Measurements from ENCODE around the gene SPECC1. TPM values are rescaled to one million over a fixed set of nuclear protein-coding genes. Genes with fewer than 3 reads are reported as not detected.

SPECC1 gene
- total RNA-seq, 6 experiments from 2014 or later = 0.81 to 5.0 (median 2.8) TPM

- intact Hi-C loops (cut with DNase I) = no loop called here
- Histone ChIP-seq H3K9me3 (no peaks in the 10 kb centered on the region), H3K27me3 (no peaks in the 10 kb centered on the region), H3K4me3 (no peak overlapping the region), H3K27ac (no peak overlapping the region), H3K36me3 (no peaks in the 10 kb centered on the region), H3K4me1 (no peaks in the 10 kb centered on the region)
- TF ChIP-seq CTCF (IDR thresholded peaks at IDR 0.05) = no peak
- ATAC-seq = no peak
- DNase-seq = no peak
- 58% methylated on average over 3 of the region's 3 CpGs for WGBS (ENCODE audit: insufficient coverage, low coverage, low lambda C conversion rate, missing lambda C conversion rate)
These were observed 69.0 kb downstream of the SPECC1 start for GRCh38 chr17:20077978-20078685.

- H3K36me3 ChIP-seq = no peaks in the 10 kb centered on the region
- intact Hi-C loops (cut with DNase I) = no loop called here
- no peaks in the 10 kb centered on the region for H3K9me3 ChIP-seq
- DNase-seq (no peak), ATAC-seq (no peak)
- H3K27me3 ChIP-seq = no peaks in the 10 kb centered on the region
- 70% methylated on average over 5 of the region's 10 CpGs for WGBS (ENCODE audit: insufficient coverage, low coverage, low lambda C conversion rate, missing lambda C conversion rate)
- H3K4me1 ChIP-seq = no peaks in the 10 kb centered on the region
- H3K4me3 ChIP-seq = no peak overlapping the region
- TF ChIP-seq POLR2A (IDR thresholded peaks at IDR 0.05) (no peak), CTCF (IDR thresholded peaks at IDR 0.05) (no peak)
- no peak overlapping the region for H3K27ac ChIP-seq
These were observed 71.4 kb downstream of the SPECC1 start for GRCh38 chr17:20080513-20080912.

- Histone ChIP-seq H3K27ac (no peak overlapping the region), H3K4me3 (no peak overlapping the region), H3K36me3 (no peaks in the 10 kb centered on the region), H3K27me3 (no peaks in the 10 kb centered on the region), H3K9me3 (no peaks in the 10 kb centered on the region), H3K4me1 (no peaks in the 10 kb centered on the region)
- ATAC-seq (no peak), DNase-seq (no peak)
- 76% methylated on average over 3 of the region's 3 CpGs for WGBS (ENCODE audit: insufficient coverage, low coverage, low lambda C conversion rate, missing lambda C conversion rate)
- intact Hi-C loops (cut with DNase I) = no loop called here
- TF ChIP-seq CTCF (IDR thresholded peaks at IDR 0.05) (no peak), POLR2A (IDR thresholded peaks at IDR 0.05) (no peak)
These were observed 74.1 kb downstream of the SPECC1 start for GRCh38 chr17:20083156-20083859.

- H3K9me3 ChIP-seq = no peaks in the 10 kb centered on the region
- TF ChIP-seq POLR2A (IDR thresholded peaks at IDR 0.05) (no peak), CTCF (IDR thresholded peaks at IDR 0.05) (no peak)
- DNase-seq (no peak), ATAC-seq (peak in 2 of 4 donors; percentile 27 to 28)
- H3K4me3 ChIP-seq = no peak overlapping the region
- H3K36me3 ChIP-seq = no peaks in the 10 kb centered on the region
- 91% methylated on average over 1 of the region's 1 CpG for WGBS (ENCODE audit: insufficient coverage, low coverage, low lambda C conversion rate, missing lambda C conversion rate)
- intact Hi-C loops (cut with DNase I) = no loop called here
- H3K27me3 ChIP-seq = no peaks in the 10 kb centered on the region
- no peaks in the 10 kb centered on the region for H3K4me1 ChIP-seq
- no peak overlapping the region for H3K27ac ChIP-seq
These were observed 75.6 kb downstream of the SPECC1 start for GRCh38 chr17:20084621-20085282.

Data from right lobe of liver (tissue), 6 donors.